ENCODE measurements around the gene RPA3. TPM values are rescaled to one million over a fixed set of nuclear protein-coding genes. Genes with fewer than 3 reads are reported as not detected.

RPA3 gene
- total and polyA plus RNA-seq, 9 of the 15 experiments (the other 6 are each of a cell fraction or from before 2014, with no cell fraction given) = 68.5 to 265 (median 125) TPM

- TF ChIP-seq AFF1 (IDR thresholded peaks at IDR 0.05; ENCODE audit: low read depth in 1 of 2, partially characterized antibody in 2 of 2) (no peak), BHLHE40 (IDR thresholded peaks at IDR 0.05; ENCODE audit: low read length) (no peak), EGR1 (conservative IDR thresholded peaks at IDR 0.05) (no peak), TRIM24 (IDR thresholded peaks at IDR 0.05) (no peak), ZFP36 (IDR thresholded peaks at IDR 0.05; ENCODE audit: low read depth, low read length, partially characterized antibody) (no peak), CHD1 (IDR thresholded peaks at IDR 0.05; ENCODE audit: low read length) (no peak), ZNF263 (CRISPR knock-in tag; IDR thresholded peaks at IDR 0.05; ENCODE audit: borderline replicate concordance) (no peak), SOX6 (IDR thresholded peaks at IDR 0.05) (no peak), ESRRB (CRISPR knock-in tag; IDR thresholded peaks at IDR 0.05; ENCODE audit: borderline replicate concordance) (no peak)
- TF ChIP-seq, protein P1, sequence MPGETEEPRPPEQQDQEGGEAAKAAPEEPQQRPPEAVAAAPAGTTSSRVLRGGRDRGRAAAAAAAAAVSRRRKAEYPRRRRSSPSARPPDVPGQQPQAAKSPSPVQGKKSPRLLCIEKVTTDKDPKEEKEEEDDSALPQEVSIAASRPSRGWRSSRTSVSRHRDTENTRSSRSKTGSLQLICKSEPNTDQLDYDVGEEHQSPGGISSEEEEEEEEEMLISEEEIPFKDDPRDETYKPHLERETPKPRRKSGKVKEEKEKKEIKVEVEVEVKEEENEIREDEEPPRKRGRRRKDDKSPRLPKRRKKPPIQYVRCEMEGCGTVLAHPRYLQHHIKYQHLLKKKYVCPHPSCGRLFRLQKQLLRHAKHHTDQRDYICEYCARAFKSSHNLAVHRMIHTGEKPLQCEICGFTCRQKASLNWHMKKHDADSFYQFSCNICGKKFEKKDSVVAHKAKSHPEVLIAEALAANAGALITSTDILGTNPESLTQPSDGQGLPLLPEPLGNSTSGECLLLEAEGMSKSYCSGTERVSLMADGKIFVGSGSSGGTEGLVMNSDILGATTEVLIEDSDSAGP (CRISPR knock-in tag; IDR thresholded peaks at IDR 0.05) = no peak
Measured at GRCh38 chr7:7751243-7752092, 33.1 kb upstream of the RPA3 start (continued).
